Fibroblast of skin of back (primary cell): ENCODE data around the gene ADCY9.

Source experiments
- DNase-seq: peaks from one replicate; pipeline ENCODE4 v3.0.0-alpha.2; 2013

Gene ADCY9

DNA sequence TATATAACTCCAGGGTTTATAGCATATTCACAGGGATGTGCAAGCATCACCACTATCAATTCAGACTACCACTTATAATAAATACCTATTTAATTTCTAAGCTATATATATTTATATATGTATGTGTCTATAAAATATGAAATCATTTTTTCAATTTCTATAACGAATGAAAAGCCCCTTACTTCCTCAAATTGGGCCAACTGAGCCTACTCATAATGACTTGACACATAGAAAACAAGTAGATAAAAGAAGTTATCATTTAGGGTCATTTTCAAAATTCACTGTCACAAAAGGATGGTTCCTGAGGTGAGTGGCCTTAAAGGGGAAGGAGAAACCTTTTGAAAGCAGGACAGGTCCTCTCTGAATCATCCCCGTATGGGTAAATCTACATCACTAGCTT, 114.1 kb downstream of the ADCY9 start:
- no peak for DNase-seq

DNA sequence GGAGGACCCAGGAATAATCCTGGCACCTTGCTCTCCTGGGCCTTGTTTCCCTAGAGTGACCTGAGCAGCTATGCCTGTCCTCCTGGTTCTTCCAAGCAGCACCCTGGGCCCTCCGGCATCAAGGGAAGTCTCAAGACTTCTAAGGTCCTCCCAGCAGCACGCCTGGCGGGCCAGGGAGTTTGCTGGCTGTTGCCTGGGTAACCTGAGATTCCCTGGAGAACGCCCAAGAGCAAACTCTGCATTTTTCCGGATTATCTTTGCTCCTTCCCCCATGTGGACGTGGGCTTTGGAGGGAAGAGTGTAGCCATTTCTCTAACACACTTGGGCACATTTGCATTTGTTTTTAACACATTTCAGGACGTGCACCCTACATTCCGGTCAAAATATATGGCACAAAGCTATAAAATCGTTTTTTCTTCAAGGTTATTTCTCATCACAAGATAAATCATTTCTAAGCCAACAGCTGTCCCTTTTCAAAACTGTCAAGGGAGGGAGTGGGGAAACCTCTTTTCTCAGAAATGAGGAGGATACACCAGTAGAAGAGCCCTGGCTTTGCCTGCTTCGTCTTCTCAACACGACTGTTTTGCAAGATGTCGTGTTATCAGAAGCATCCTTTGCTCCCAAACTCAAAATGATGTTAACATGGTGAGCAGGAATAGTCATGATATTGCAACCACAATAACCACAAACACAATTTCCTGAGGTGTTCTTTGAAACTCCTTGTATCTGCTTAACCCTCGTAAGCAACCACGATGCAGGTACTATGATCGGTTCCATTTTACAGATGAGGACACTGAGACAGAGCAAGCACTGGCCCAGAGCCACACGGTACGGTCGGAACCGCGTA, 116.5 kb downstream of the ADCY9 start:
- DNase-seq, result peak; percentile 76

- peak; percentile 75 for DNase-seq
These were observed 117.3 kb downstream of the ADCY9 start for GRCh38 chr16:3998793-3999478.

- no peak for DNase-seq
These were observed 118.9 kb downstream of the ADCY9 start for GRCh38 chr16:3997231-3997841.

GRCh38 chr16:3995001-3995400, 121.2 kb downstream of the ADCY9 start:
- DNase-seq, result no peak

DNA sequence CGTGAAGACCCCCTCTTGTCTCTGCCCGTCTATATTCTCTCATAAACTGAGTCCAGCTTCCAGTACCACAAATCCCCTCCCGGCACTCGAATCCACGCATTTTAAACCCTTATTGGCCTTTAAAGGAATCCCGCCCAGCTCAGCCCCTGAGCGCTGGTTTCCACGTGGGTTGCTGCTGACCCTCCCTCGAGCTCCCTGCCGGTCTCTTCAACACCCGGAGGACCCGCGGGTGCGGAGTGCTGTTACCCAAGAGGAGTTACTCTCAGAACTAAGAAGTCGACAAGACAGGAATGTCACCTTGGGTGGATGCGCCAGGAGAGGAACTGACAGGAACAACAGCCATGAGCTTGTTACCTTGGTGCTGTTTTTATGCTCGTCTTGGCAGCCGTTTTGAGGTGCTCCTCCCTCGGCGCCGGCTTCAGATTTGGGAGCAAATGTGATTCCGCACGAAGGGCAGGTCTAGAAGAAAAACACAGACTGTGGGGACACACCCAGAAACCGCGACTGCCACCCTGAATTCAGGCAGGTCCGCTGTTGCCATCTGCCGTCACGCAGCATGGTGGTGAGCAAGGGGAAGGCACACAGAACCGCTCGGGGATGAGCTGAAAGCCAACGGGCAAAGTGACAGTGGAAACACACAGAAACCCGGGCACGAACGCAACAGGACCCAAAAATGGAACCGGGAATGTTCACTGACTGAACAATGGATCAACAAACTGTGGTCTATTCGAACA, 123.0 kb downstream of the ADCY9 start:
- DNase-seq, result no peak

DNA sequence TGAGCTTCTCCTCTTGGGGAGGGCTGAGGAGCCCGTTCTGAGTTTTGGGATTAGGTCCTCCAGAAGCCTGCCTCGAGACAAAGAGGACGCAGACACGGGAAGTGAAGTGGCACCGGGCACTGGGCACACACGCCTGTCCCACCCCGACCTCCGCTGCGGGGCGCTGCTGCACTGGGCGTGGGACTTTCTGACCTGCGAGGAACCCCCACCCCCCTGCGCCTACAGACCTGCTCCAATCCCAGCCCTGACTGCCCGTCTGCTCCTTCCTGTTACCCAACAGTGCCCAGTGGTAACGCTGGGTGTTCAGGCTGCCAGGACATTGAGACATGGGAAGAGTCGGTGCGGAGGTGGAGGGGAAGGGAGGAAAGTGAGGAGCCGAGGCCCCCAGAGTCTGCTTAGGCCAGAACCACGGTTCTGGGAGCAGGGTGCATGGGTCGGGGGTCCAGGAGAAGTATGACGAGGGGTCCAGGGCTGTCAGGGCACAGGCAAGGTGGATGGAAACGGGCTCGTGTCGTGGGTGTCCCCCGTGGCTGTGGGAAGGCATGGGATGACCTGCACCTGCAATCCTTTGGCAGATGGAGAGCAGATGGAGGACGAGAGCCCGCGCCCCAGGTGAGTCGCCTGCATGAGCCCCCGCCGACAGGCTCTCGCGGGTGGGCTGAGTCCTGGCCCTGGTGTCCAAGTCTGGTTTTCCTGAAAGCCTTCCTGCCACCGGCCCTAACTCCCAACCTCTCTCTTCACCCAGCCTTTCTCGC, 123.8 kb downstream of the ADCY9 start:
- DNase-seq, result no peak

- no peak for DNase-seq
These were observed 127.4 kb downstream of the ADCY9 start for GRCh38 chr16:3988824-3989223.

DNA sequence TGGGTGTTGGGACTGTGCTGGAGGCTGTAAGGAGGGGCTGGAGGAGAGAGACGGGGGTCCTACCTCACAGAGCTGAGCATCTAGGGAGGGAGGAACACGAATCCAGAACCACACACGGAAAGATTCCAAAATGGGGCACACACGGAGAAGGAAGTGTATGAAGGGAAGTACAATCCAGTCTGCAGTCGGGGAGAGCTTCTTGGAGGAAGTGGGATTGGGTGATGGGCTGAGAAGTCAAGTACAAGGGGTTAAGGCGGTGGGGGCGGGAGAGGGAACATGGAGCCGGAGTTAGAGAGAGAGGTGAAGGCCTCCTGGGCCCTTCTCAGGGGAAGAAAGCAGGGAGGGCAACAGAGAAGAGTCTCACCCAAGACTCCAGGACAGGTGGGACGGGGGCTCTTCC, 128.2 kb downstream of the ADCY9 start:
- no peak for DNase-seq

DNA sequence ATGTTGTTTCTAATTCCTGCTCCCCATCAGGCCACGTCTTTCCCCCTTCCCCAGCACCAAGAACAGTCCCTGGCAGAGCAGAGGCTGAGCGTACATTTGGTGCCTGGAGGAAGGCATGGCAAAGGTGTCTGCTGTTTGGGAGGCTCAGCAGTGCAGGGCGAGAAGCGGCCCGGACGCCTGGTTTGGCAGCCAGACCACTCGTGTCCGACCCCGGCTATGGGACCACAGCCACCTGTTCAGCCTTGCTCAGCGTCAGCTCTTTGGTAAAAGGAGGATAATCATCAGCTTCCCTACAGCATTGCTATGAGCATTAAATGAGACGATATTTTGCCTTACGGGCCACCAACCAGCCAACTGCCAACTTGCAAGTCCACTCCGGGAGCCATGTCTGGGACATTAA, 129.0 kb downstream of the ADCY9 start:
- DNase-seq, result no peak

DNA sequence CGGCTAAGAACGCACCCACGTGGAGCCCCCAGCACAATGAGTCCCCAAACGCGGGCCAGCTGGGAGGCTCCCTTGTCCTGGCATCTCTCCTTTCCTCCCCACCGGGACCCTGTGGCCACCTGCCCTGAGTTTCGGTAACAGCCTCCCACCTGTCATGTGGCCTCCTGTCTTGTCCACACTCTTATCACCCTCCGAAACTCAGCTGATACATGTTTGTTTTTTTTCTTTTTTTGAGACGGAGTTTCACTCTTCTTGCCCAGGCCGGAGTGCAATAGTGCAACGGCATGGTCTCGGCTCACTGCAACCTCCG, 130.1 kb downstream of the ADCY9 start:
- DNase-seq, result no peak

DNA sequence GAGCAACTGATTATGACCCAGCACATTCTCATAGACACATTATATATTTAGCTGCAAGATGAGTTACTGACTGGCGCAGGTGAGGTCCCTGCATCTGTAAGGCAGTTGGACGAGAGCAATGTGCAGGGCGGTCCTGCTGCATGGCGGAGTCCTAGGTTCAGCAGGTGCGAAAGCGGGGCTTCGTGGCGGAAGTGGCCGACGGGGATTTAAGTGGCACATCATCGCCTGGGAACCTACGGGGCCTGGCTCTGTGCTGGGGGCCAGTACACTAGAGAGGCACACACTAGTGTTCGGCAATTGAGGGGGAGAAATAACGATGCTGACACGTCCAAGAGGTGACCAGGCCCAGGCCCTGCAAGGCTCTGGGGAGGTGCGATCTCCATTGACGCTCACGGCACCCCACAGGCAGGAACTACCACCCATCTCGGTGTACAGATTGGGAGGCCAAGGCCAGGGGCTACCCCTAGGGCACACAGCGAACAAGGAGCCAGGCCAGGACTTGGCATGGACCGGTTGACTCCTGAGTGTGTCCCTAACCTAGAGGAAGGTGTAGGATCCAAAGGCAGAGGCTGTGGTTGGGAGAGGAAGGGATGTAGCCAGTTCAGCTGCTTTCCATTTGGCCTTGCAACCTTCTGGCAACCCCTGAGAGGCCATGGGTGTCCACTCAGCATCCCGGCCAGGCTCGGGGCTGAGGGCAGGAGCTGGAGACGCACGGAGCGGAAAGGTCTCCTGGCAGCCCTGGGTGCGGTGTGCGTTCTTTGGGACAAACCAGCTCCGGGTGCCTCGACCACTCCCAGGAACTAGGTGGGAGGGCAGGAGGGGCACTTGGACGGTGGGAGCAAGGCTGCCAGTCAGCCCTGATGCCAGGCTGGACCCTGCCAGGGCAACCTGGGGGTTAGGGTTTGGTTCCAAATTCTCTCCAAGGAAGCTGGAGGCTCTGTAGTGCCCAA, 131.9 kb downstream of the ADCY9 start:
- no peak for DNase-seq

DNA sequence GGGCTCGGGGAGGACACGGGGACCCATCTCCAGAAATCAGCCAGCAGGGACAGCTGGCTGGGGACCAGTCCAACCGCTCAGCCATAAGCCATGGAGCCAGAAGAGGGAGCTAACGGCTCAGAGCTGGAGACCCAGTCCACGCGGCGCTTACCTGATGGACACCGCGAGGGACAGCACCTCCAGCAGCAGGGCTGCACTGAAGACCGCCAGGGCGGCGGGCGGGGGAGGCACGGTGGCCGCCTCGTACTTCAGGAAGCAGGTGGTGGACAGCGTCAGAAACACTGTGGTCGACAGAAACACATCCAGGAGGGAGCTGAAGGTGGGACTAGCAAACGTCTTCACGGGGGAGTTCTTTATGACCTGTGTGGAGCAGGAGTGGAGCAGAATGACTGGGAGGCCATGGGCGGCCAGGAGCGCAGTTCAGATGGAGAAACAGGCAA, 133.1 kb downstream of the ADCY9 start:
- DNase-seq, result peak; percentile 63

- no peak for DNase-seq
These were observed 134.0 kb downstream of the ADCY9 start for GRCh38 chr16:3982216-3982615.

GRCh38 chr16:3980253-3981111, 135.8 kb downstream of the ADCY9 start:
- DNase-seq, result peak; percentile 86

- no peak for DNase-seq
These were observed 136.7 kb downstream of the ADCY9 start for GRCh38 chr16:3979518-3979917.

DNA sequence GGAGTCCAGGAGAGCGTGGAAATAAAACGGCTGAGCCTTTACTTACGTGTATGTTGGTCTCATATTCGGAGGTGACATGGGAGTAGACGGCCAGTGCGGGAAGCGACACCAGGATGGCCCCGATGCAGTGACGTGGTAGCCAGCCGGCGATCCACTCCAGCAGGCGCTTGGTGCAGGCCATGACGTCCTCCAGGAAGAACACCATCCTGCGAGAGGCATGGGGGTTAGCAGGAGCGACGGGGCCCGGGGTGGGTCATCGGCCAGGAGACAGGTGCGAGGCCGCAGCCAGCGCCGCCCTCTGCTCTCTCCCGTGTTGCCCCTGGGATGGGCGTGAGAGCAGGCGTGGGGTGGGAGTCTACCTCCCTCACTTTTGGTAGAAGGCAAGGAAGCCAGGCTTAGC, 137.2 kb downstream of the ADCY9 start:
- no peak for DNase-seq

GRCh38 chr16:3977376-3977775, 138.9 kb downstream of the ADCY9 start:
- DNase-seq, result no peak

DNA sequence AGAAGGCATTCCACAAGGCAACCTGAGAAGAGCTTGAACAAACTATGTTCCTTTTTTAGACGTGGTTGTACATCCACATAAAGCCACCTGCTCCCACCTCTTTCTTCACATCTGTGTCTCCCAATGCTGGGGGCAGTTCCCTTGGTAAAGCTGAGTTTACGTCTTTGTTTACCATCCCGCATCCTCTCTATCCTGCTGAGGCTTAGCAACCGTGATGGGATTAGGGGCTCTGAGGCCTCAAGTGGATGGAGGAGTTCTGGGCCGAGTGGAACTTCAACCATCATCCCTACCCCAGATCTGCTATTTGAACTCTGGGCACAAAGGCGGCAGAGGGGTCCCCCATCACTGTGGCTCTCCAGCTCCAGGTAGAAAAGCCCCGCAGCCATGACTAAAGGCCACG, 141.5 kb downstream of the ADCY9 start:
- no peak for DNase-seq

GRCh38 chr16:3971706-3972105, 144.5 kb downstream of the ADCY9 start:
- peak; percentile 11 for DNase-seq
